ENCODE data around the gene OR6C4.
"Not testable (repeated sequence)": the region's sequence is repeated elsewhere in the genome, so short reads cannot be mapped to it uniquely, and the experiment has no call there.

Gene OR6C4

DNA sequence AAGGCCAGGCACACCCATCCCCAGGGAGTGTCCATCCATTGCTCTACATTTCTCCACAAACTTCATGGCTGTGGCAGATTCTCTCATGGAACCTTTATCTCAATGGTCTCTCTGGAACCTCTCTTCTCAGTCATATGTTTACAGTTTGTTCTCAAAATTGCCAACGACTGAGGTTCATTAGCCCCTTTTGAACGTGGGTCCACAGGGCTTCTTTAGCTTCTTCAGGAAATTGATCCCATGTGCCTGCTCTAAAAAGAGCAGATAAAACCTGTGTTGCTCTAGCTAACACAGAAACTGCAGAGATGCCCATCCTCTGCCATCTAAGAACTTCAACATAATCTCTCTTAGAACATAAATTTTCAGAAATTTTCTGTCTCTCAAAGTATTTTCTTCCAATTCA lies at the start of gene OR6C4:
TSS of gene OR6C4 (plus strand) at position 301 of the 400 bp plus-strand sequence. CDS start 1,625 bp downstream, outside the sequence.
- DNase-seq (ENCODE audit: low read depth): no peak

DNA sequence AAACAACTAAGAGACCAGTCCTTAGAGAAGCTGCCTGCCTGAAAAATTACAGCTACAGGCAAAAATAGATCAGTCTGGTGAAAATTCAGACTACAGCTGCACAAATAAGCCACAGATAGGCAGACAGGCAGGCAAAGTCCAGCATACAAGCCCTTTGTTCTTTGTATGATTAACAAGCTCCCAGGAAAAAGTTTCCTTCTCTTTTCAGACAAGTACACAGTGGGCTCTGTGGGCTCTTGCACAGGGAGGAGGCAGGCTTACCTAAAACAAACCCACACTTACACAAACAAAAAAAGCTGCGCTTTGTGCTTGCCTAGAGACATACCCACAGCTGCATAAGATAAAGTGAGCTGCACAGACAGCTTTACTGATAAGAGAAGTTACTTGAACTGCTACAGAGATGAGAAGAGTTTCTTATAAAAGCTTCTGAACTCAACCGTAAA lies 49.6 kb upstream of the OR6C4 start:
- no peak for DNase-seq (ENCODE audit: low read depth)

DNA sequence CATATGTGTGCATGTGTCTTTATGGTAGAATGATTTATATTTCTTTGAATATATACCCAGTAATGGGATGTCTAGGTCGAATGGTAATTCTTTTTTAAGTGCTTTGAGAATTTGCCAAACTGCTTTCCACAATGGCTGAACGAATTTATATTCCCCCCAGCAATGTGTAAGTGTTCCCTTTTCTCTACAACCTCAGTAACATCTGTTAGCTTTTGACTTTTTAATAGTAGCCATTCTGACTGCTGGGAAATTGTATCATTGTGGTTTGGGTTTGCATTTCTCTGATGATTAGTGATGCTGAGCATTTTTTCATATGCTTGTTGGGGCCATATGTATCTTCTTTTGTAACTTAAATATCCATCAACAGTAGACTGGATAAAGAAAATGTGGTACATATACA lies 47.8 kb upstream of the OR6C4 start:
- DNase-seq (ENCODE audit: low read depth): no peak

DNA sequence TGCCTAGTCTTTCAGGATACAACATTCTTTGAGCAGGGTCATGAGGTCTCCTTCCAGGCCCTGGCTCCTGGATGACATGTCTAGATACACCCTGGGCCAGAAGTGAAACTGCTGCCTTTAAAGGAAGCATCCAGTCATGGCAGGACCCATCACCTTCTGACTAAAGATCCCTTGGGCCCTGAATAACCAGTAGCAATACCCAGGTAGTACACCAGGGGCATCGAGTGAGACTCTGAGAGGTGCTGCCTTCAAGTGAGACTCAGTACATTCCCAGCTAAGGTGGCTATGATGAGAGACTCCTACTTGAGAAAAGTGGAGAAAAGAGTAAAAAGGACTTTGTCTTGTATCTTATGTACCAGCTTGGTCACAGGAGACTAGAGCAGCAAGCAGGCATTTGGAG lies 33.7 kb upstream of the OR6C4 start:
- DNase-seq (ENCODE audit: low read depth): no peak

DNA sequence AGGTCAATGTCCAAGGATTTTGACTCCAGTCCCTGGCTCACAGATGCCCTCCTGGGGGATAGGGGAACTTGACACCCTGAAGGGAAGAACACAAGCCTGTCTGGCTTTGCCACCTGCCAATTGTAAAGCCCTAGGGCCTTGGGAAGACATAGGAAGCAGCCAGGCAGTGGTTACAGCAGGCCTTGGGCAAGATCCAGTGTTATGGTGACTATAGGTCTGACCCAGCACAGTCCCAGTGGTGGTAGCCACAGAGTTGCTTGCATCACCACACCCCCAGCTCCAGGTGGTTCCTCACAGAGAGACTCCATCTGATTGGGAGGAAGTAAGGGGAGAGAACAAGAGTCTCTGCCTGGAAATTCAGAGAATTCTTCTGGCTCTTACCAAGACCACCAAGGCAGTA lies 33.0 kb upstream of the OR6C4 start:
- no peak for DNase-seq (ENCODE audit: low read depth)

DNA sequence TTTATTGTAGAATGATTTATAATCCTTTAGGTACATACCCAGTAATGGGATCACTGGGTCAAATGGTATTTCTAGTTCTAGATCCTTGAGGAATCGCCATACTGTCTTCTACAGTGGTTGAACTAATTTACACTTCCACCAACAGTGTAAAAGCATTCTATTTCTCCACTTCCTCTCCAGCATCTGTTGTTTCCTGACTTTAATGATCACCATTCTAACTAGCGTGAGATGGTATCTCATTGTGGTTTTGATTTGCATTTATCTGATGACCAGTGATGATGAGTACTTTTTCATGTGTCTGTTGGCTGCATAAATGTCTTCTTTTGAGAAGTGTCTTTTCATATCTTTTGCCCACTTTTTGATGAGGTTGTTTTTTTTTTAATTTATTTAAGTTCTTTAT lies 1.2 kb upstream of the OR6C4 start:
- not testable (repeated sequence) for DNase-seq (ENCODE audit: low read depth)

DNA sequence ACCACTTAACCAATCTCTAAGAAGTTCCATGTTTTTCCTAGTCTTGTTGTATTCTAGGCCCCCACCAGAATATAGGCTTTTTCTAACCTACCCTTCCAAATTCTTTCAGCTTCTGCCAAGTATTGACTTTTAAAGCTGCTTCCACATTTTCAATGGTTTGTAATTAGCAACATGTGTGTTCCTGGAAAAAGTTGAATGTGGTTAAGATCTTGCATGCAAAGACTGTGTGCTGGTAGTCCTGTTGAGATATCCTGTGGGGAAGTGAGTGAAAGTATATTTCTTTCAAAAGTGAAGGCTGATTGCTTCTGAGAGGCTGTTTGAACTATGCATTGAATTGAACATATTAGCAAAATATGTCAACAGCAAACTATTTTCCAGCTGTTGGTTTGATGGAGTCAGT lies 646 bp upstream of the OR6C4 start:
- no peak for DNase-seq (ENCODE audit: low read depth)

DNA sequence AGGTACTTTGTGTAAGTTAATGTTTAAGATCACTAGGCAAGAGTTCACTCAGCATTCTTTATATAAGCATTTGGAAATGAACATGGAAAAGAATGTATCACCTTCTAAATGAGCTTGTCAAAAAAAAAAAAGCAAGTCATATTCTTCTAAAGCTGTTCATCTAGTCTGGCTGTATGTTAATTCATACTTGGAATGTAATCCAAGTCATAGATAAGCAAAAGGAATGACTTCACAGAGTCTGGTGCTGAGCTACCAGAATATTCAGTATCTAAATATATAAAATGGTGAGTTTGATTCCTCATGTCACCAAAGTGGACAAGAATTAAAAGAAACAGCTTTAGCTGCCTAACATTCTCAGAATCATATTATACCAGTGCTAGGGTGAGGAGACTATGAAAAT lies 4.9 kb downstream of the OR6C4 start:
- DNase-seq (ENCODE audit: low read depth): no peak

DNA sequence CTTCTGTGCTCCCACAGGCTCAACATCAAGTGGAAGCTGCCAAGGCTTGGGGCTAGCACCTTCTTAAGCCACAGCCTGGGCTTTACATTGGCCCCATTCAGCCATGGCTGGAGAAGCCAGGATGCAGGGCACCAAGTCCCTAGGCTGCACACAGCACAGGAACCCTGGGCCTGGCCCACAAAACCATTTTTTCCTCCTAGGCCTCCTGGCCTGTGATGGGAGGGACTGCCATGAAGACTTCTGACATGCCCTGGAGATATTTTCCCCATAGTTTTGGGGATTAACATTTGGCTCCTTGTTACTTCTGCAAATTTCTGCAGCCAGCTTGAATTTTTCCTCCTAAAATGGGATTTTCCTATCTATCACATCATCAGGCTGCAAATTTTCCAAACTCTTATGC lies 20.7 kb downstream of the OR6C4 start:
- DNase-seq (ENCODE audit: low read depth): not testable (repeated sequence)

DNA sequence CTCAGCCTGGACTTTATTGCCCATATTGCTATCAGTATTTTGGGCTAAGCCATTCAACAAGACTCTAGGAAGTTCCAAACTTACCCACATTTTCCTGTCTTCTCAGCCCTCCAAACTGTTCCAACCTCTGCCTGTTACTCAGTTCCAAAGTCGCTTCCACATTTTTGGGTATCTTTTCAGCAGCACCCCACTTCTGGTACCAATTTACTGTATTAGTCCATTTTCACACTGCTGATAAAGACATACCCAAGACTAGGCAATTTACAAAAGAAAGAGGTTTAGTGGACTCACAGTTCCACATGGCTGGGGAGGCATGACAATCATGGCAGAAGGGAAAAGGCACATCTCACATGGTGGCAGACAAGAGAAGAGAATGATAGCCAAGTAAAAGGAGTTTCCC lies 21.3 kb downstream of the OR6C4 start:
- not testable (repeated sequence) for DNase-seq (ENCODE audit: low read depth)

DNA sequence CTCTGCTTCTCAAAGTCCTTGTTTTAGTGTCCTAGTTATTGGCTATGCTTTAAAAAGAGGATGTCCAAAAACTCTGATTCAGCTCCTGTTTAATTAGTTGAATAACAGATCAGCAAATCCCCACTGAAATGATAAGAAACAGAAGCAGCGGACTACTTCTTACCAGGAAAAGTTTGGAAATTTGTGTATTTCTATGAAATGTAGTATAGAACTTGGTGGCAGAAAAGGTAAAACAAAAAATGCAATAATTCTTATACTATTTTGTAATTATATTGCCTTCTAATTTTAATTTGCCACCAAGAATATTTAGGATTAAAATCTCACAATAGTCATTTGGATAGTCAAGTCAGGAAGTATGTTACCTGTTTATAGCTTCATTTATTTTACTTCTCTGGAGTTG lies 22.8 kb downstream of the OR6C4 start, which contains the start of gene OR2AP1:
TSS of gene OR2AP1 (plus strand) at position 301 of the 400 bp plus-strand sequence. CDS start 1,947 bp downstream, outside the sequence.
- DNase-seq (ENCODE audit: low read depth): no peak

DNA sequence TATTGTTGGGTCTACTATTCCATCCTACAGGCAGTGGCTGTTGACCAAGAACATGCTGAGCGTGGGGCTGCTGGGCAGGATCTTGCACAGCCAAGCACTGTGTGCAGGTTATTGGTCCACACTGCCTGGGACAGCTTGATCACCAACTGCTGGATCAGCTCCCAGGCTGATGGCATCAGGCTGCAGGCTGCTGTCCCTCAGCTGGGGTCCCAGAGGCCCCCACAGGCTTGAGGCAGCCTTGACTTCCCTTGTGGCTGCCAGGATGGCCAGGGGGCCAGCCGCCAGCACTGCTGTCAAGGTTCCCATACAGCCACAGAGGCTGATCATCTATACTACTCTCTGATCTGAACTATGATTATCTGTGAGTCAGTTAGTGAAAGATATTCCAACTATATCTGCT lies 32.7 kb downstream of the OR6C4 start:
- no peak for DNase-seq (ENCODE audit: low read depth)

DNA sequence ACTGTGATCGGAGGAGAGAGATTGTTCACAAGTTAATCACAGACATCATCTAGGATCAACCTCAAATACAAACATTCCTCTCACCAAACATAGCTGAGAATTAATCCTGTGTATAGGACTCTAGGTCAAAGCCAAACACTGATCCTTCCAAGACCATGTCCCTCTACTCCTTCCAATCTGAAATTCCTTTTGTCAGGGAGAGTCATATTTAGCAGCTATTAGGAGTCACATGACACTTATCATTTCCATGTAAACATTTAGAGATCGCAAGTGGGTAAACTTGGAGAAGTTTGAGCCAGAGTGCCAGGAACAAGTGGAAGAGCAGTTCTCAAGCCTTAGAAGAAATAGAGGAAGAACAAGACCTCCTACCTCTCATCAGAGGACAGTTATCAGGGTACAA lies 36.4 kb downstream of the OR6C4 start:
- DNase-seq (ENCODE audit: low read depth): no peak

DNA sequence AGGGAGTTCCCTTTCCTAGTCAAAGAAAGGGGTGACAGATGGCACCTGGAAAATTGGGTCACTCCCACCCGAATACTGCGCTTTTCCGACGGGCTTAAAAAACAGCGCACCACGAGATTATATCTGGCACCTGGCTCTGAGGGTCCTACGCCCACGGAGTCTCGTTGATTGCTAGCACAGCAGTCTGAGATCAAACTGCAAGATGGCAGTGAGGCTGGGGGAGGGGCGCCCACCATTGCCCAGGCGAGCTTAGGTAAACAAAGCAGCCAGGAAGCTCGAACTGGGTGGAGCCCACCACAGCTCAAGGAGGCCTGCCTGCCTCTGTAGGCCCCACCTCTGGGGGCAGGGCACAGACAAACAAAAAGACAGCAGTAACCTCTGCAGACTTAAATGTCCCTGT lies 40.8 kb downstream of the OR6C4 start:
- DNase-seq (ENCODE audit: low read depth): not testable (repeated sequence)

Data from HS-27A (cell line).